Measurements from ENCODE around the gene UBL3.

- no peak for TF ChIP-seq GATA2 (IDR thresholded peaks at IDR 0.05; ENCODE audit: low read depth, low read length)
- TF ChIP-seq GATA3 (IDR thresholded peaks at IDR 0.05; ENCODE audit: low read depth, low read length), result no peak
Measured at GRCh38 chr13:29882076-29882475, 31.7 kb upstream of the UBL3 start.

All from SH-SY5Y (cell line).